ENCODE measurements around the gene FBXO36. TPM values are rescaled to one million over a fixed set of nuclear protein-coding genes. Genes with fewer than 3 reads are reported as not detected.

FBXO36 gene
- polyA plus RNA-seq, 1 donor (not counting 4 experiments of a cell fraction or from before 2014, with no cell fraction given): 1.7 TPM

DNA sequence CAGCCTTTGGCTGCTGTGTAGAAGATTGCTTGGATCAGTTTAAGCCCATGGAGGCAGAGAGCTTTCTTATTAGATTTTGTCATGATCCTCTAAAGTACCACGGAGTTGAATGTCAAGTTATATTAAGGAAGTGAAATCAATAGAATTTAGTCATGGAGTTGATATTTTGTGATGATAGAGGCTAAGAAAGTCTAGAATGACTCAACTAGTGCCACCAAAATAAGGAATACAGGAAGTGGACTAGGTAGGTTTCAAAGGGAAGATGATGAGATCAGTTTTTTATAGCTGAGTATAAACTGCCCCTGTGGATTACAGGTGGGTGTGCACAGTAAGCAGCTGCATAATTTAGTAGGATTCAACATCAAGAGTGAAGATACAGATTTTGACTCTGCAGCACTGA lies 25.2 kb downstream of the FBXO36 start:
- DNase-seq (ENCODE audit: low read depth, low spot score): no peak
- Histone ChIP-seq H3K4me3 (ENCODE audit: control insufficient read depth in 2 of 3, extremely low read depth in 1 of 3, insufficient read depth in 2 of 3, low read depth in 1 of 3, low read length in 3 of 3) (no peak overlapping the region), H2AFZ (ENCODE audit: control insufficient read depth, low read length) (no peak overlapping the region), H3K9me3 (ENCODE audit: control insufficient read depth, low read depth, low read length) (no peaks in the 10 kb centered on the region), H3K4me1 (ENCODE audit: control insufficient read depth, extremely low read depth, insufficient read depth, low read length) (no peaks in the 10 kb centered on the region), H3K27ac (ENCODE audit: control insufficient read depth, insufficient read depth, low read length) (no peak overlapping the region), H3K4me2 (ENCODE audit: control insufficient read depth, extremely low read depth, insufficient read depth, low read depth, low read length) (no peak overlapping the region), H3K79me2 (ENCODE audit: control insufficient read depth, insufficient read depth, low read length) (no peaks in the 10 kb centered on the region), H4K20me1 (ENCODE audit: control insufficient read depth, extremely low read depth, insufficient read depth, low read length) (no peaks in the 10 kb centered on the region), H3K9ac (ENCODE audit: control insufficient read depth, extremely low read depth, insufficient read depth, low read length) (no peak overlapping the region), H3K27me3 (ENCODE audit: control insufficient read depth, extremely low read depth, insufficient read depth, low read length) (no peaks in the 10 kb centered on the region), H3K9me1 (ENCODE audit: control insufficient read depth, extremely low read depth, insufficient read depth, low read length) (no peaks in the 10 kb centered on the region), H3K36me3 (ENCODE audit: control insufficient read depth in 2 of 2, extremely low read depth in 1 of 2, insufficient read depth in 2 of 2, low read length in 2 of 2) (no peaks in the 10 kb centered on the region)
- dilution Hi-C loops (cut with MboI; ENCODE audit: extremely low pct_ligation_motif_present, low sequenced_read_pairs): no loop called here
- TF ChIP-seq, protein P1, sequence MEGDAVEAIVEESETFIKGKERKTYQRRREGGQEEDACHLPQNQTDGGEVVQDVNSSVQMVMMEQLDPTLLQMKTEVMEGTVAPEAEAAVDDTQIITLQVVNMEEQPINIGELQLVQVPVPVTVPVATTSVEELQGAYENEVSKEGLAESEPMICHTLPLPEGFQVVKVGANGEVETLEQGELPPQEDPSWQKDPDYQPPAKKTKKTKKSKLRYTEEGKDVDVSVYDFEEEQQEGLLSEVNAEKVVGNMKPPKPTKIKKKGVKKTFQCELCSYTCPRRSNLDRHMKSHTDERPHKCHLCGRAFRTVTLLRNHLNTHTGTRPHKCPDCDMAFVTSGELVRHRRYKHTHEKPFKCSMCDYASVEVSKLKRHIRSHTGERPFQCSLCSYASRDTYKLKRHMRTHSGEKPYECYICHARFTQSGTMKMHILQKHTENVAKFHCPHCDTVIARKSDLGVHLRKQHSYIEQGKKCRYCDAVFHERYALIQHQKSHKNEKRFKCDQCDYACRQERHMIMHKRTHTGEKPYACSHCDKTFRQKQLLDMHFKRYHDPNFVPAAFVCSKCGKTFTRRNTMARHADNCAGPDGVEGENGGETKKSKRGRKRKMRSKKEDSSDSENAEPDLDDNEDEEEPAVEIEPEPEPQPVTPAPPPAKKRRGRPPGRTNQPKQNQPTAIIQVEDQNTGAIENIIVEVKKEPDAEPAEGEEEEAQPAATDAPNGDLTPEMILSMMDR (optimal IDR thresholded peaks at IDR 0.05 in 1 of 3, IDR thresholded peaks at IDR 0.05 in 1 of 3, conservative IDR thresholded peaks at IDR 0.05 in 1 of 3; ENCODE audit: extremely low read depth in 1 of 3, insufficient read depth in 2 of 3, low read length in 3 of 3): no peak
- TF ChIP-seq EZH2 (IDR thresholded peaks at IDR 0.05; ENCODE audit: low read length): no peak
- no peak for FAIRE-seq

DNA sequence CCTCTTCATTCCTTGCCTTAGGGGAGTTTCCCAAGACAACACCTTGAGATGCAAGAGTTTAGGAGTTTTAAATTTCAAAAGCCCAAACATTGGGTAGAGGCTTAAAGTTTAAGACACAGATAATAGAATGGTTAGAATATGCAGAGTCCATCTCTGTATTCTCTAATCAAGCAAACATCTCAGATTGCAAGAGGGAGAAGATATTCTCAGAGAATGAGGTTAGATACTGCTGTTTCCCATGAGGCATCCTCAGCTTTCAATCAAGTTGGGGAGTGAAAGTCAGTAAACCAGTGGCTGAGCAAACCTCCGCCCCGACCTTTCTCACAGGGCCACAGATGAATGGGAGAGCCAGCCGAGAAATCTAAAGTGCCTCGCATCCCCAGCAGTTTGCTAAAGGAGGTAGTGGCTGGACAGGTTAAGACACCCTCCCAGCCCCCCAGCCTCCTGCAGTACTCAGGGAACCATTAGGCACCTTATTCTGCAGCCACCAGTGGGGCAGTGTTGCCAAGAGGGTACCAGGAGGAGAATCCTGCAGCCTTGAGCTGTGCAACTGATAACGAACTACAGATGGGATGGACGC lies 30.0 kb downstream of the FBXO36 start:
- no peak for TF ChIP-seq EZH2 (IDR thresholded peaks at IDR 0.05; ENCODE audit: low read length)
- Histone ChIP-seq H3K27ac (ENCODE audit: control insufficient read depth, insufficient read depth, low read length) (no peak overlapping the region), H3K4me1 (ENCODE audit: control insufficient read depth, extremely low read depth, insufficient read depth, low read length) (no peaks in the 10 kb centered on the region), H3K36me3 (ENCODE audit: control insufficient read depth in 2 of 2, extremely low read depth in 1 of 2, insufficient read depth in 2 of 2, low read length in 2 of 2) (no peaks in the 10 kb centered on the region), H3K27me3 (ENCODE audit: control insufficient read depth, extremely low read depth, insufficient read depth, low read length) (no peaks in the 10 kb centered on the region), H3K9ac (ENCODE audit: control insufficient read depth, extremely low read depth, insufficient read depth, low read length) (no peak overlapping the region), H4K20me1 (ENCODE audit: control insufficient read depth, extremely low read depth, insufficient read depth, low read length) (no peaks in the 10 kb centered on the region), H3K4me2 (ENCODE audit: control insufficient read depth, extremely low read depth, insufficient read depth, low read depth, low read length) (no peak overlapping the region), H3K79me2 (ENCODE audit: control insufficient read depth, insufficient read depth, low read length) (no peaks in the 10 kb centered on the region), H3K9me1 (ENCODE audit: control insufficient read depth, extremely low read depth, insufficient read depth, low read length) (no peaks in the 10 kb centered on the region), H3K9me3 (ENCODE audit: control insufficient read depth, low read depth, low read length) (no peaks in the 10 kb centered on the region), H2AFZ (ENCODE audit: control insufficient read depth, low read length) (no peak overlapping the region), H3K4me3 (ENCODE audit: control insufficient read depth in 2 of 3, extremely low read depth in 1 of 3, insufficient read depth in 2 of 3, low read depth in 1 of 3, low read length in 3 of 3) (no peak overlapping the region)
- FAIRE-seq (no peak), DNase-seq (ENCODE audit: low read depth, low spot score) (no peak)
- dilution Hi-C loops (cut with MboI; ENCODE audit: extremely low pct_ligation_motif_present, low sequenced_read_pairs): no loop called here

DNA sequence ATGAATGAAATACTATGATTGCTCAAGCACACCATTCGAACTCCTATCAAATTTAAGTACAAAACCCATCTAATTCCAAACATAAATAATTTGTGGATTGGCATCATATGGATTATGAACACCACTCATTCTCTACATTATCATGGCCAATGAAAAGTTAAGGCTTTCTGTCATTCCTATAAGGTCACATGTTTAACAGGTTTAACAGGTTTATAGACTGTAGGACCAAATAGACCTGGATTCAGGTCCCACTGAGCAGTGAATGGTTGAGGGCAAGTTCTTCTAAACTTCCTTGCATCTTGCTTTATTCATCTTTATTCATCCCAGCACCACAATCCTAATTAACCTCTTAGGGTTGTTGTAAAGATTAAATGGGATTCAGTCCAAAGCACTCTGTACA lies 33.4 kb downstream of the FBXO36 start:
- H3K9me3 ChIP-seq (ENCODE audit: control insufficient read depth, low read depth, low read length): no peaks in the 10 kb centered on the region
- no peaks in the 10 kb centered on the region for H3K9me1 ChIP-seq (ENCODE audit: control insufficient read depth, extremely low read depth, insufficient read depth, low read length)
- no peak overlapping the region for H3K4me3 ChIP-seq (ENCODE audit: control insufficient read depth in 2 of 3, extremely low read depth in 1 of 3, insufficient read depth in 2 of 3, low read depth in 1 of 3, low read length in 3 of 3)
- H3K36me3 ChIP-seq (ENCODE audit: control insufficient read depth in 2 of 2, extremely low read depth in 1 of 2, insufficient read depth in 2 of 2, low read length in 2 of 2): no peaks in the 10 kb centered on the region
- H3K79me2 ChIP-seq (ENCODE audit: control insufficient read depth, insufficient read depth, low read length): no peaks in the 10 kb centered on the region
- FAIRE-seq (no peak), DNase-seq (ENCODE audit: low read depth, low spot score) (no peak)
- dilution Hi-C loops (cut with MboI; ENCODE audit: extremely low pct_ligation_motif_present, low sequenced_read_pairs): no loop called here
- TF ChIP-seq EZH2 (IDR thresholded peaks at IDR 0.05; ENCODE audit: low read length): no peak
- TF ChIP-seq, protein P1 (optimal IDR thresholded peaks at IDR 0.05 in 1 of 3, IDR thresholded peaks at IDR 0.05 in 1 of 3, conservative IDR thresholded peaks at IDR 0.05 in 1 of 3; ENCODE audit: extremely low read depth in 1 of 3, insufficient read depth in 2 of 3, low read length in 3 of 3): no peak
- no peaks in the 10 kb centered on the region for H3K4me1 ChIP-seq (ENCODE audit: control insufficient read depth, extremely low read depth, insufficient read depth, low read length)
- H3K4me2 ChIP-seq (ENCODE audit: control insufficient read depth, extremely low read depth, insufficient read depth, low read depth, low read length): no peak overlapping the region
- no peak overlapping the region for H2AFZ ChIP-seq (ENCODE audit: control insufficient read depth, low read length)
- H4K20me1 ChIP-seq (ENCODE audit: control insufficient read depth, extremely low read depth, insufficient read depth, low read length): no peaks in the 10 kb centered on the region
- no peak overlapping the region for H3K9ac ChIP-seq (ENCODE audit: control insufficient read depth, extremely low read depth, insufficient read depth, low read length)
- H3K27me3 ChIP-seq (ENCODE audit: control insufficient read depth, extremely low read depth, insufficient read depth, low read length): no peaks in the 10 kb centered on the region
- H3K27ac ChIP-seq (ENCODE audit: control insufficient read depth, insufficient read depth, low read length): no peak overlapping the region

Data from keratinocyte (primary cell).